ENCODE data around the gene CRNN. TPM values are rescaled to one million over a fixed set of nuclear protein-coding genes. Genes with fewer than 3 reads are reported as not detected.

Gene CRNN
- total RNA-seq, 1 experiment from 2014 or later = not detected

DNA sequence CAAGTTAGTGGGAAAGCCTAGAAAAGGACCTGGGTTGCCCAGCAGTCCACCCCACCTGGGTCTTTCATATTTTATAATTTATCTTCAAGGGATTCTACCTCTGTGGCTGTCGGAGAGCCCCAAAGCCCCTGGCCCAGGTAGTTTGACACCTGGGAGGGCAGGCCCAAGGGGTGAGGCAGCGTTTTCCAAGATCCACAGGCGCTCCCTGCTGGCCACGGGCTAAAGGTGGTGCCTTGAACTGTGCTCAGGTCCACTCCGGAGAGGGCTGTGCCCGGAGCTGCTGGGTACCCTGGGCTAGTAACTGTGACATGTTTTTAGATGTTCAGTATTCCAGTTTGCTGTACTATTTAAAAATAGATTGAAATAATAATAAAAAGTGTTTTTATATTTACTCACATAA is 37.2 kb upstream of the CRNN start:
- DNase-seq = peak; percentile 28
- peaks cover 34% of the 10 kb centered on the region for H3K27me3 ChIP-seq (ENCODE audit: low read length)
- no peaks in the 10 kb centered on the region for H3K9me2 ChIP-seq (replicated peaks; ENCODE audit: low read length)
- CTCF ChIA-PET = no interaction called here
- no peak for TF ChIP-seq EZH2phosphoT487 (IDR thresholded peaks at IDR 0.05; ENCODE audit: borderline replicate concordance, low read length)
- no peak for TF ChIP-seq EZH2 (IDR thresholded peaks at IDR 0.05; ENCODE audit: low read length, unreplicated experiment)
- TF ChIP-seq, protein P1, sequence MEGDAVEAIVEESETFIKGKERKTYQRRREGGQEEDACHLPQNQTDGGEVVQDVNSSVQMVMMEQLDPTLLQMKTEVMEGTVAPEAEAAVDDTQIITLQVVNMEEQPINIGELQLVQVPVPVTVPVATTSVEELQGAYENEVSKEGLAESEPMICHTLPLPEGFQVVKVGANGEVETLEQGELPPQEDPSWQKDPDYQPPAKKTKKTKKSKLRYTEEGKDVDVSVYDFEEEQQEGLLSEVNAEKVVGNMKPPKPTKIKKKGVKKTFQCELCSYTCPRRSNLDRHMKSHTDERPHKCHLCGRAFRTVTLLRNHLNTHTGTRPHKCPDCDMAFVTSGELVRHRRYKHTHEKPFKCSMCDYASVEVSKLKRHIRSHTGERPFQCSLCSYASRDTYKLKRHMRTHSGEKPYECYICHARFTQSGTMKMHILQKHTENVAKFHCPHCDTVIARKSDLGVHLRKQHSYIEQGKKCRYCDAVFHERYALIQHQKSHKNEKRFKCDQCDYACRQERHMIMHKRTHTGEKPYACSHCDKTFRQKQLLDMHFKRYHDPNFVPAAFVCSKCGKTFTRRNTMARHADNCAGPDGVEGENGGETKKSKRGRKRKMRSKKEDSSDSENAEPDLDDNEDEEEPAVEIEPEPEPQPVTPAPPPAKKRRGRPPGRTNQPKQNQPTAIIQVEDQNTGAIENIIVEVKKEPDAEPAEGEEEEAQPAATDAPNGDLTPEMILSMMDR (conservative IDR thresholded peaks at IDR 0.05; ENCODE audit: low read depth, low read length) = peak; percentile 49
- no peak overlapping the region for H3K9ac ChIP-seq (ENCODE audit: low read length)
- H3K4me2 ChIP-seq (ENCODE audit: low read length) = no peak overlapping the region
- no peaks in the 10 kb centered on the region for H3K36me3 ChIP-seq (ENCODE audit: low read depth, low read length)
- no peak overlapping the region for H2AFZ ChIP-seq (ENCODE audit: low read length)
- ATAC-seq = peak; percentile 33; the same call in 1 of the 2 replicates
- H3K9me3 ChIP-seq (ENCODE audit: low read length) = no peaks in the 10 kb centered on the region
- no peak overlapping the region for H3K27ac ChIP-seq (ENCODE audit: low read length)
- BruUV-seq (replicated peaks) = no TSS peak
- no peaks in the 10 kb centered on the region for H3F3A ChIP-seq (ENCODE audit: low read length, unreplicated experiment)
- intact Hi-C loops (cut with micrococcal nuclease) = no loop called here
- H4K20me1 ChIP-seq (ENCODE audit: low read length) = no peaks in the 10 kb centered on the region
- H3K79me2 ChIP-seq (ENCODE audit: low read length) = no peaks in the 10 kb centered on the region
- H3K4me3 ChIP-seq (ENCODE audit: low read length) = no peak overlapping the region
- no peaks in the 10 kb centered on the region for H3K4me1 ChIP-seq (ENCODE audit: insufficient read depth, low read length)
- POLR2A ChIA-PET (ENCODE audit: unreplicated experiment) = no interaction called here

DNA sequence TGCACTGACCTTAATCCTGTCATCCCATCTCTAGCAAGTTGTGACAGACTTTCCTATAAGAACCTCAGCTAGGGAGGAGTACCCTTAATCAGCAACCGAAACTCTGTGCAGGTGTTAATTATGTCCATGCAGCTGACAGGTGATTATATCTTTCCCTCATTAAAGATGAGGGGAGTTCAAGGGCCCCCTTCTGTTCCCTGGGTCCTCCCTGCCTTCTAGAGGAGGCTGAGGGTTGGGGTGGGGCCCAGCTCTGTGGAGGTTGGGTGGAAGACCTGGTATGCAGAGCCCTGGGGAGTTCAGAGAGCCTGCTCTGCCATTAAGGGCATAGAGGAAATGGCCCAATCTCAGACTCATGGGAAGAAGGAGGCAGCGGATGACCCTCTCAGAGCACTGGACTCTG is 35.6 kb upstream of the CRNN start:
- Histone ChIP-seq H3K9ac (ENCODE audit: low read length) (no peak overlapping the region), H3K4me2 (ENCODE audit: low read length) (no peak overlapping the region), H3K4me1 (ENCODE audit: insufficient read depth, low read length) (no peaks in the 10 kb centered on the region), H3K9me3 (ENCODE audit: low read length) (no peaks in the 10 kb centered on the region), H3K27ac (ENCODE audit: low read length) (no peak overlapping the region), H3K9me2 (replicated peaks; ENCODE audit: low read length) (no peaks in the 10 kb centered on the region), H4K20me1 (ENCODE audit: low read length) (no peaks in the 10 kb centered on the region), H3K4me3 (ENCODE audit: low read length) (no peak overlapping the region), H3K27me3 (ENCODE audit: low read length) (peaks cover 47% of the 10 kb centered on the region), H3F3A (ENCODE audit: low read length, unreplicated experiment) (no peaks in the 10 kb centered on the region), H3K36me3 (ENCODE audit: low read depth, low read length) (no peaks in the 10 kb centered on the region), H3K79me2 (ENCODE audit: low read length) (no peaks in the 10 kb centered on the region), H2AFZ (ENCODE audit: low read length) (no peak overlapping the region)
- POLR2A ChIA-PET (ENCODE audit: unreplicated experiment) = no interaction called here
- ATAC-seq (no peak), DNase-seq (no peak)
- CTCF ChIA-PET = no interaction called here
- intact Hi-C loops (cut with micrococcal nuclease) = no loop called here
- TF ChIP-seq EZH2 (IDR thresholded peaks at IDR 0.05; ENCODE audit: low read length, unreplicated experiment) (no peak), EZH2phosphoT487 (IDR thresholded peaks at IDR 0.05; ENCODE audit: borderline replicate concordance, low read length) (no peak)
- TF ChIP-seq, protein P1 (conservative IDR thresholded peaks at IDR 0.05; ENCODE audit: low read depth, low read length) = no peak
- BruUV-seq (replicated peaks) = no TSS peak

DNA sequence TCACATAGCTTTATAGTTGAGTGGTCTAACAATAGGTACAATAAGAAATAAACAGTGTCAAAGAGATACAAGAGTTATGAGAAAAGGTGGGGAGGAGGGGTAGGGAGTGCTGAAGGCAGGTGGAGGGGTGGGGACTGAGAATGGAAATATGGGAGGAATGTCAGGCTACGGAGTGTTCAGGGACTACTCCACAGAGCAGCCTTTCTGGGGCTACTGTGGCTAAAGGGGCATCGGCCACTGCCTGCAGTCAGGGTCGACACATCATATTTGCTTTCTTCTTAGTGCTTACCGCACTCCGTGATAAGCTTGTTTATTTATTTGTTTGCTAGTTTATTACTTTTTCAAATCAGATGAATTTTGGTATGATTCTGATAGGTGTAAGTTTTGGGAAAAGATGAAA is 34.4 kb upstream of the CRNN start:
- no peak overlapping the region for H3K9ac ChIP-seq (ENCODE audit: low read length)
- no peak overlapping the region for H2AFZ ChIP-seq (ENCODE audit: low read length)
- H3K4me2 ChIP-seq (ENCODE audit: low read length) = no peak overlapping the region
- H3F3A ChIP-seq (ENCODE audit: low read length, unreplicated experiment) = no peaks in the 10 kb centered on the region
- H4K20me1 ChIP-seq (ENCODE audit: low read length) = no peaks in the 10 kb centered on the region
- ChIA-PET POLR2A (ENCODE audit: unreplicated experiment) (no interaction called here), CTCF (interaction anchor here (0.7 to 1.1 kb wide), 2 partner anchors 10 to 21 kb away, joined by 3 to 5 read pairs; no protein-coding TSS in a partner anchor)
- no peaks in the 10 kb centered on the region for H3K9me2 ChIP-seq (replicated peaks; ENCODE audit: low read length)
- no peak for TF ChIP-seq EZH2phosphoT487 (IDR thresholded peaks at IDR 0.05; ENCODE audit: borderline replicate concordance, low read length)
- TF ChIP-seq EZH2 (IDR thresholded peaks at IDR 0.05; ENCODE audit: low read length, unreplicated experiment) = no peak
- TF ChIP-seq, protein P1 (conservative IDR thresholded peaks at IDR 0.05; ENCODE audit: low read depth, low read length) = no peak
- H3K36me3 ChIP-seq (ENCODE audit: low read depth, low read length) = no peaks in the 10 kb centered on the region
- ATAC-seq (no peak), DNase-seq (no peak)
- no peak overlapping the region for H3K4me3 ChIP-seq (ENCODE audit: low read length)
- no peaks in the 10 kb centered on the region for H3K9me3 ChIP-seq (ENCODE audit: low read length)
- H3K4me1 ChIP-seq (ENCODE audit: insufficient read depth, low read length) = no peaks in the 10 kb centered on the region
- peaks cover 52% of the 10 kb centered on the region for H3K27me3 ChIP-seq (ENCODE audit: low read length)
- intact Hi-C loops (cut with micrococcal nuclease) = no loop called here
- no peaks in the 10 kb centered on the region for H3K79me2 ChIP-seq (ENCODE audit: low read length)
- BruUV-seq (replicated peaks) = no TSS peak
- no peak overlapping the region for H3K27ac ChIP-seq (ENCODE audit: low read length)
